ENCODE measurements around the gene SEMA4D. TPM values are rescaled to one million over a fixed set of nuclear protein-coding genes. Genes with fewer than 3 reads are reported as not detected.

Gene SEMA4D
- total RNA-seq, 4 donors from 2014 or later, result 23.6 to 77.0 (median 41.3) TPM

- no peak for TF ChIP-seq CTCF (IDR thresholded peaks at IDR 0.05 in 4 of 5, conservative IDR thresholded peaks at IDR 0.05 in 1 of 5)
- no peak for TF ChIP-seq POLR2A (IDR thresholded peaks at IDR 0.05)
- intact Hi-C loops (cut with DNase I; ENCODE audit: low total_unique reads), result loop anchor here (5.0 kb wide), 1 partner anchor 137 kb away; no protein-coding TSS in a partner anchor
- Histone ChIP-seq H3K27me3 (no peaks in the 10 kb centered on the region), H3K4me3 (no peak overlapping the region), H3K9me3 (no peaks in the 10 kb centered on the region), H3K36me3 (no peaks in the 10 kb centered on the region), H3K27ac (peak overlapping the region in 1 of 4 donors; percentile 68), H3K4me1 (peaks cover 49 to 67% of the 10 kb centered on the region in 2 donors)
- in situ Hi-C loops (cut with MboI; ENCODE audit: low sequenced_read_pairs in 4 of 4), result loop anchor here in 1 of 4 donors (25.0 kb wide), 1 partner anchor 127 kb away; no protein-coding TSS in a partner anchor
- DNase-seq, result no peak
- no peak for ATAC-seq
Measured at GRCh38 chr9:89410641-89411350, 87.1 kb downstream of the SEMA4D start.

GRCh38 chr9:89410022-89410421 is 87.9 kb downstream of the SEMA4D start:
- Histone ChIP-seq H3K4me3 (no peak overlapping the region), H3K4me1 (peaks cover 45 to 65% of the 10 kb centered on the region in 2 donors), H3K36me3 (no peaks in the 10 kb centered on the region), H3K27me3 (no peaks in the 10 kb centered on the region), H3K9me3 (no peaks in the 10 kb centered on the region), H3K27ac (peak overlapping the region; percentile 16 to 68 (median 51))
- ATAC-seq (no peak), DNase-seq (no peak)
- in situ Hi-C loops (cut with MboI; ENCODE audit: low sequenced_read_pairs in 4 of 4), result loop anchor here in 1 of 4 donors (25.0 kb wide), 1 partner anchor 127 kb away; no protein-coding TSS in a partner anchor
- TF ChIP-seq POLR2A (IDR thresholded peaks at IDR 0.05) (no peak), CTCF (IDR thresholded peaks at IDR 0.05 in 4 of 5, conservative IDR thresholded peaks at IDR 0.05 in 1 of 5) (no peak)
- intact Hi-C loops (cut with DNase I; ENCODE audit: low total_unique reads), result loop anchor here (5.0 kb wide), 1 partner anchor 137 kb away; no protein-coding TSS in a partner anchor

- H3K27ac ChIP-seq, result peak overlapping the region; percentile 16 to 68 (median 51)
- no peak for DNase-seq
Measured at GRCh38 chr9:89409466-89409865, 88.4 kb downstream of the SEMA4D start.

GRCh38 chr9:89408628-89409101 is 89.2 kb downstream of the SEMA4D start:
- H3K4me1 ChIP-seq, result peaks cover 37 to 54% of the 10 kb centered on the region in 2 donors
- TF ChIP-seq POLR2A (IDR thresholded peaks at IDR 0.05) (no peak), CTCF (IDR thresholded peaks at IDR 0.05 in 4 of 5, conservative IDR thresholded peaks at IDR 0.05 in 1 of 5) (no peak)
- DNase-seq (no peak), ATAC-seq (no peak)
- H3K36me3 ChIP-seq, result no peaks in the 10 kb centered on the region
- H3K27me3 ChIP-seq, result no peaks in the 10 kb centered on the region
- no peak overlapping the region for H3K4me3 ChIP-seq
- peak overlapping the region in 3 of 4 donors; percentile 16 to 68 (median 62) for H3K27ac ChIP-seq
- in situ Hi-C loops (cut with MboI; ENCODE audit: low sequenced_read_pairs in 4 of 4), result loop anchor here in 1 of 4 donors (25.0 kb wide), 1 partner anchor 129 kb away; no protein-coding TSS in a partner anchor
- H3K9me3 ChIP-seq, result no peaks in the 10 kb centered on the region
- intact Hi-C loops (cut with DNase I; ENCODE audit: low total_unique reads), result no loop called here

More at GRCh38 chr9:89409466-89409865, 88.4 kb downstream of the SEMA4D start:
- ATAC-seq, result no peak
- no peaks in the 10 kb centered on the region for H3K27me3 ChIP-seq
- in situ Hi-C loops (cut with MboI; ENCODE audit: low sequenced_read_pairs in 4 of 4) (loop anchor here in 1 of 4 donors (25.0 kb wide), 1 partner anchor 128 kb away; no protein-coding TSS in a partner anchor), intact Hi-C loops (cut with DNase I; ENCODE audit: low total_unique reads) (no loop called here)
- no peaks in the 10 kb centered on the region for H3K36me3 ChIP-seq
- no peak for TF ChIP-seq CTCF (IDR thresholded peaks at IDR 0.05 in 4 of 5, conservative IDR thresholded peaks at IDR 0.05 in 1 of 5)
- no peak for TF ChIP-seq POLR2A (IDR thresholded peaks at IDR 0.05)
- no peak overlapping the region for H3K4me3 ChIP-seq
- peaks cover 41 to 59% of the 10 kb centered on the region in 2 donors for H3K4me1 ChIP-seq
- H3K9me3 ChIP-seq, result no peaks in the 10 kb centered on the region

All from gastrocnemius medialis (tissue), 4 donors.